Epidermal melanocyte (primary cell): ENCODE measurements around the gene RFX2.
A peak's percentile ranks its signal among the peaks of the same experiment; 100 is the strongest.

Experiments used
- DNase-seq: peaks from one replicate; pipeline ENCODE4 v3.0.0; 2011; ENCODE audit warnings: low spot score; ENCODE audit not compliant: insufficient read length

Gene RFX2

GRCh38 chr19:5957170-5957569 lies 153.1 kb downstream of the RFX2 start:
- no peak for DNase-seq

- no peak for DNase-seq
These were observed 153.6 kb downstream of the RFX2 start for GRCh38 chr19:5956728-5957127.

DNA sequence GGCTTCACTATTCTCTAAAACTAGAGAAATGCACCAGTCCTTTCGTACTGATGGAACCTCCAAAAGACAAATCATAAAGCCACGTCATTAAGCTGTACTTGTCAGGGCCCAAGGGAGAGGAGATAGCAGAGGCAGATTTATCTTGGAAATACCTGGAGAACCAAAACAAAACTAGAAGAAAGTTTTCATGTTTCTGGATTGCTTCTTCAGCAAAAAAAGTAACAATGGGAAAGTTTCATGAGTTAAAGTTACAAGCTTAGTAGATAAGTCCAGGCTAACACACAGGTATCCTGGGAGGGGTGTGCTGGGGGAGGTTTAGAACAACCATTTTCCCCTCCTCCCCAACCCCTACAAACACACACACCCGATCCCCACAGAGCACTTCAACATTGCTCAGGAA lies 154.0 kb downstream of the RFX2 start:
- no peak for DNase-seq

DNA sequence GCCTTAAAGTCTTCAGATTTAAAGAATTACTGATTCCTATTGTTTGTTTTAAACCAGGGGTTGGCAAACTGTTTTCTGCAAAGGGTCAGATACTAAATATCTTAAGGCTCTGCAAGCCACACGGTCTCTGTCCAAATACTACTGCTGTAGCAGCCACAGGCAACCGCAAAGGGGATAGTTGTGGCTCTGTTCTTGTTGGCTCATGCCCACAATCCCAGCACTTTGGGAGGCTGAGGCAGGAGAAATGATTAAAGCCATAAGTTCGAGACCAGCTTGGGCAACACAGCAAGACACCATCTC lies 154.7 kb downstream of the RFX2 start:
- DNase-seq: no peak

DNA sequence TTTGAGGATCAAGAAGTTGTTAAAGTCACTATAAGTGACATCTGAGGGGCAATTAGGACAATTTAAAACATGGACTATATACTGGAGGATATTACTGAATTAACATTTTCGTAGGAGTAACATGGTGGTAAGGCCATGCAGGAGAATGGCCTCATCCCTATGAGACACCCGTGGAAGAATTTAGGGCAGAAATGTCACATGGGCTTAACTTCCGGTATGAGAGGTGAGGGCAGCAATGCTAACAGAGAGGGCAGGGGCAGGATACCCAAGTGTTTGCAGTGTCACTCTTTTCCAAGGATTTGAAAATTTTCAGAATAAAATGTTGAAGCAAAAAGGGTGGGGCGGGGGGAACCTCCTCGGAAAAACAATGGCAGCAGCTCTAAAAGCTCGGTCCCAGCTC lies 156.0 kb downstream of the RFX2 start:
- DNase-seq: no peak

DNA sequence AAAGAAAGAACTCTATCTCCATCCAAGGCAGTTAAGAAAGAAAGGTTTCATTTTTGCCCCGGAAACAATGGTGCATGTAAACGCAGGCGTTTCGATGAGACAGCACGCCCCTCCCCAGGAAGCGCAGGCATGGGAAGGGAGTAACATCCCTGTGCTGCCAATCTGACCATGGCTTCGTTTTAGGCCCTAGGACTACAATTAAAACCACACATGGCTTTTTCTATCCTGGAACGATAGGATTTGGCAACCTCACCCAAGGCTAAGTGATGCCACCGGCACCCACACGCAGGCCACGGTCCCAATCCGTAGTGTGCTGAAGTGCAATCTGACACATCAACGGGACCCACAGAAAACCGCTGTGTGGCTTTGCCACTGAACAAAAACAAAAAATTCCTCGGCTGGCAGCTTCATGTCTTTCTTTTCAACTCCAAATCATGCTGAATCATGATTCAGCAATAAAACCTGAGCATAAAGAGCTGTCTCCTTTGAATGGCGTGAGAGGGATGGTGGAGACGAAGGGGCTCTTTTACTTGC lies 156.6 kb downstream of the RFX2 start:
- DNase-seq: no peak

DNA sequence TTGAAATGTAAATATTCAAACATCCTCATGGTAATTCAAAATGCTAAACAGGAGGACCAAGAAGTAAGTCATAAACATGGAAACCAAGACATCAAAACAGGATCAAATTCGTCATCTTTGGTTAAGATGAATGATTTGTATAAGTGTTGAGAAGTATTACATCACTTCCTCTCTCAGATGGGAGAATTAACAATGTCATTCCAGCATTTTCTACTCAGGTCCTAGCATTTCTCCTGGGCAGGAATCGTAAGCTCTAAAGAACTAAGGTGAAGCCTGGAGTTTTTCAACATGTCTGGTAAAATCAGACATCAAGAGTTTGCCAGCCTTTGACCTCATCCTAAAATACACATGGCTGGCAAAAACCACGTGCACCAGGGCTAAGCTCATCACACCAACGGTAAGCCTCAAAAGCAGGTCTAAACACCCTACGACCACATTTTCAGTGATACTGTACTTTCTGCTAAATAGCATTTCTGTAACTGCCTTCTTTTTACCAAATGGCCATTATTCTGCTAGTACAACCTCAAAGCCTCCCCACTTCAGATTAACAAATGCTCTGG lies 157.2 kb downstream of the RFX2 start:
- DNase-seq: no peak

GRCh38 chr19:5952193-5953029 lies 157.9 kb downstream of the RFX2 start:
- DNase-seq: no peak

DNA sequence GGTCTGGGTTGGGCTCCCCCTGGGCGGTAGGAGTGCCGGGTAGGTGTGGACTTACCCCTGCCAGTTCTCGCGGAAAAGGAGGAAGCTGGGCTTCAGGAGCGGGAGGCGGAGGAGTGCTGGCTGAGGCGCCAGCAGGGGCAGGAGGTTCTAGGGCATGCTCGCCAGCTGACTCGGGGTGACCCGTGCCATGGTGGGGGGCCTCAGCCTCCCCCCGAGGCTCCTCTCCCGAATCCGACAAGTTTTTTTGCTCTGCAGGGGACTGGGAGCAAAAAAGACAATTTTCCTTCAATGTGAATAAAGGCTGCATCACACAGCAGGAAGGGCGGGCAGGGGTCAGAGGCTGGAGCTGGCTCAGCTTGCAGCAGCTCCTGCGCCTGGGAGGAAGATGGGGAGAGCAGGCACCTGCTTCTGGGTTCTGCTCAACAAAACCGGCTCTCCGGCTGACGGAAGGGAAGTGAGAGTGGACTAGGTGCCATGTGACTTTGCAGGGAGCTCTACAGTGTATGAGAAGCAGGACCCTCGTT lies 158.9 kb downstream of the RFX2 start:
- no peak for DNase-seq

GRCh38 chr19:5950741-5951140 lies 159.6 kb downstream of the RFX2 start:
- no peak for DNase-seq

- no peak for DNase-seq
These were observed 160.5 kb downstream of the RFX2 start for GRCh38 chr19:5949792-5950305.

DNA sequence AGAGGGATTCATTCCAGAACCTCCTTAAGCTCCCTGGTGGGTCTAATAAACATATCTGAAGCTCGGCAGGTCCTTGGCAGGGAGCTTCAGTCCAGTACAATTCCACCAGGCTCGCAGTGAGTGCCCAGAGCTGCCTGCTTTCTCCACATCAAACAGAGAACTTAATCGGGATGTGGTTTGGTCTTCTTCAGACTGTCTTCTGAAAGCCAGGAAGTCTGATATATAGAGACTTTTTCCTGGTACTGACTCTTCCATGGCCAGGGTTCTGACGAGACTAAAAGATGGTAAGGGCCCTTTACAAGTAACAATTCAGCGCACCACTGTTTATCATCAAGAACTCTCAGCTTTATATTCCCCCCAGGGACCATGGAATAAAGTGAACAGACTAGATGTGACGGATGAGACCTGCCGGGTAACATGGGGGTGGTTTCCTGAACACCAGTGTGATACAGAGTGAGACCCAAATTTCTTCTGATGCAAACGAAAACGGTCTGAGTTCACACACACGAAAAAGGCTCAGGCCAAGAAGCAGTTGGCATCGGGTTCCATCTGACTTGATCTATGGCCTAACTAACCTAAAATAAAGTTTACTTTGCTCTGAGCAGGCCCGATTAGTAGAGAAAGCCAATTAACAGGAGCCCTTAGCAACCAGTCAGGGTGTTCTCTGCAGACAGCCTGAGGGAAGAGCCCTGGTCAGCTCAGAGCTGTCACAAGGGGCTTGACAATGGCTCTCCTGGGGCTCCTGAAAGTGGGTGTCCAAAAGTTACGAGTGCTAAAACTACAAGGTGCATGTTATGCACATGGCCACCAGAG lies 161.3 kb downstream of the RFX2 start:
- DNase-seq: no peak

- peak; percentile 52 for DNase-seq
These were observed 162.9 kb downstream of the RFX2 start for GRCh38 chr19:5947435-5947834.

GRCh38 chr19:5943623-5944022 lies 166.7 kb downstream of the RFX2 start:
- no peak for DNase-seq
